Measurements from ENCODE around the gene ZNF600.
"Not testable (repeated sequence)": the region's sequence is repeated elsewhere in the genome, so short reads cannot be mapped to it uniquely, and the experiment has no call there.

GRCh38 chr19:52723907-52724598, 62.5 kb downstream of the ZNF600 start:
- TF ChIP-seq FOXM1 (IDR thresholded peaks at IDR 0.05; ENCODE audit: low read depth); CTCF (IDR thresholded peaks at IDR 0.05); POLR2AphosphoS5 (IDR thresholded peaks at IDR 0.05; ENCODE audit: low read depth, low read length): not testable (repeated sequence)

All from SK-N-SH (cell line).